GM23338 (cell line): ENCODE measurements around the gene MXRA7.

Source experiments
- CREB1 ChIP-seq: fragments of 250-450 bp; sonication (Bioruptor Pico); IDR thresholded peaks from 2 replicates; pipeline ENCODE4 v1.5.0; 2020; ENCODE audit warnings: low read depth, mild to moderate bottlenecking, moderate library complexity
- CTCF ChIP-seq, 2 experiments: fragments of 200-600 bp in 1 of 2; sonication (generic) in 1 of 2; conservative IDR thresholded peaks; 2 replicates each; pipeline versions ENCODE4 v1.5.1 to v1.6.1; 2016 to 2017; ENCODE audit warnings: antibody characterized with exemption in 2 of 2, low read depth in 2 of 2, mild to moderate bottlenecking in 2 of 2, moderate library complexity in 1 of 2
- ETS1 ChIP-seq: IDR thresholded peaks from 2 replicates; pipeline ENCODE4 v1.6.1; 2016; ENCODE audit warnings: antibody characterized with exemption
- EZH2 ChIP-seq: fragments of 200-600 bp; sonication (generic); IDR thresholded peaks from one replicate; pipeline ENCODE4 v1.8.0; 2017; ENCODE audit warnings: antibody characterized with exemption, mild to moderate bottlenecking, low read depth; ENCODE audit not compliant: unreplicated experiment
- EZH2phosphoT487 ChIP-seq: fragments of 200-600 bp; sonication (generic); IDR thresholded peaks from one replicate; pipeline ENCODE4 v1.8.1; 2018; ENCODE audit warnings: antibody characterized with exemption; ENCODE audit not compliant: unreplicated experiment
- JUNB ChIP-seq: IDR thresholded peaks from one replicate; pipeline ENCODE4 v1.6.1; 2016; ENCODE audit warnings: antibody characterized with exemption; ENCODE audit not compliant: unreplicated experiment
- POLR2AphosphoS5 ChIP-seq: IDR thresholded peaks from 2 replicates; pipeline ENCODE4 v1.6.1; 2016; ENCODE audit warnings: antibody characterized with exemption, low read depth
- REST ChIP-seq: IDR thresholded peaks from one replicate; pipeline ENCODE4 v1.6.1; 2018; ENCODE audit warnings: antibody characterized with exemption; ENCODE audit not compliant: unreplicated experiment
- STAT1 ChIP-seq: IDR thresholded peaks from one replicate; pipeline ENCODE4 v1.6.1; 2016; ENCODE audit warnings: antibody characterized with exemption; ENCODE audit not compliant: unreplicated experiment
- ZNF114 ChIP-seq: fragments of 250-450 bp; sonication (Bioruptor Pico); IDR thresholded peaks from 2 replicates; pipeline ENCODE4 v1.5.0; 2020; ENCODE audit warnings: mild to moderate bottlenecking, moderate library complexity

GRCh38 chr17:76720211-76720610 is 9.4 kb upstream of the MXRA7 start:
- TF ChIP-seq REST: no peak
- no peak for TF ChIP-seq CTCF (conservative IDR thresholded peaks at IDR 0.05; ENCODE audit: low read depth in 2 of 2)
- TF ChIP-seq EZH2: no peak
- no peak for TF ChIP-seq JUNB
- no peak for TF ChIP-seq ETS1
- TF ChIP-seq CREB1 (CRISPR knock-in tag): no peak
- TF ChIP-seq POLR2AphosphoS5: no peak
- no peak for TF ChIP-seq ZNF114 (CRISPR knock-in tag)
- no peak for TF ChIP-seq EZH2phosphoT487
- TF ChIP-seq STAT1: no peak
